ENCODE measurements around the gene MC2R. TPM values are rescaled to one million over a fixed set of nuclear protein-coding genes. Genes with fewer than 3 reads are reported as not detected.

Gene MC2R
- total RNA-seq, 1 experiment from 2014 or later: not detected

DNA sequence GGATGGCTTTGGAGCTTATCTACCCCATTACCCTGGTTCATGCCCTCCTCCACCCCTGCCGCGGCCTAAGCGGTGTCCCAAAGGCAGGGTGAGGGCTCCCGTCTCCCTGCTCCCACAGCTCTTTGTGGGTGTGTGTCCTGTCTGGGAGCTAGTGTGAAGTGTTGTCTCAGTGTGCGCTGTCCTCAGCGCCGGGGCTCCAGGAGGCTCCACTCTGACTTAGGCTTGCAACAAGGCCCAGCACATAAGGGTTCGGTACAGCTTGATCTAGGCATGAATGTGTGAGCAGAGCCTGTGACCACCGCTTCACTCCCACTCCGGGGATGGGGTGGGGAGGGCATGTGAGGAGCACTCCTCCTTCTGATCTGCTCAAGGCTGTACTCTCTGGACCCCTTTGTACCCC, 1.2 kb downstream of the MC2R start:
- TF ChIP-seq, protein P1, sequence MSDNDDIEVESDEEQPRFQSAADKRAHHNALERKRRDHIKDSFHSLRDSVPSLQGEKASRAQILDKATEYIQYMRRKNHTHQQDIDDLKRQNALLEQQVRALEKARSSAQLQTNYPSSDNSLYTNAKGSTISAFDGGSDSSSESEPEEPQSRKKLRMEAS (IDR thresholded peaks at IDR 0.05): no peak
- TF ChIP-seq SIN3A (IDR thresholded peaks at IDR 0.05; ENCODE audit: low read depth): no peak
- no peak for TF ChIP-seq ZFX (IDR thresholded peaks at IDR 0.05)
- TF ChIP-seq SRF (IDR thresholded peaks at IDR 0.05; ENCODE audit: low read depth): no peak
- no peak for TF ChIP-seq ZNF274 (IDR thresholded peaks at IDR 0.05; ENCODE audit: low read depth, low read length)
- ChIA-PET POLR2A (no interaction called here), RAD21 (ENCODE audit: low non-redundant PET in 1 of 2, low total read pairs in 2 of 2, uncharacterized antibody in 2 of 2, unreplicated experiment in 2 of 2) (no interaction called here), CTCF (no interaction called here)
- H3K9me2 ChIP-seq (ENCODE audit: insufficient read depth): no peaks in the 10 kb centered on the region
- H3K4me3 ChIP-seq (replicated peaks in 1 of 2; ENCODE audit: low read depth in 1 of 2, low read length in 2 of 2): no peak overlapping the region
- H3K4me1 ChIP-seq (ENCODE audit: control insufficient read depth in 1 of 2, insufficient read depth in 2 of 2, low read length in 2 of 2): no peaks in the 10 kb centered on the region
- DNase-seq (ENCODE audit: low read depth, low spot score) (no peak), ATAC-seq (no peak)
- H3K9ac ChIP-seq (ENCODE audit: low read length): no peak overlapping the region
- H3K9me3 ChIP-seq (ENCODE audit: control insufficient read depth in 1 of 2, insufficient read depth in 1 of 2, low read depth in 1 of 2, low read length in 2 of 2): no peaks in the 10 kb centered on the region
- no peak overlapping the region for H2AFZ ChIP-seq (ENCODE audit: low read depth, low read length, poor library complexity, severe bottlenecking)
- H4K20me1 ChIP-seq (ENCODE audit: insufficient read depth): no peaks in the 10 kb centered on the region
- H3K27me3 ChIP-seq (ENCODE audit: insufficient read depth, low read length): no peaks in the 10 kb centered on the region
- no peak overlapping the region for H3K27ac ChIP-seq (ENCODE audit: low read depth, low read length)
- no peaks in the 10 kb centered on the region for H3K36me3 ChIP-seq (ENCODE audit: control insufficient read depth in 1 of 2, insufficient read depth in 2 of 2, low read length in 2 of 2)
- H3K79me2 ChIP-seq (ENCODE audit: insufficient read depth, low read length): no peaks in the 10 kb centered on the region
- intact Hi-C loops (cut with micrococcal nuclease): no loop called here
- no TSS peak for BruUV-seq (replicated peaks)
- H3K4me2 ChIP-seq (ENCODE audit: low read length): no peak overlapping the region

DNA sequence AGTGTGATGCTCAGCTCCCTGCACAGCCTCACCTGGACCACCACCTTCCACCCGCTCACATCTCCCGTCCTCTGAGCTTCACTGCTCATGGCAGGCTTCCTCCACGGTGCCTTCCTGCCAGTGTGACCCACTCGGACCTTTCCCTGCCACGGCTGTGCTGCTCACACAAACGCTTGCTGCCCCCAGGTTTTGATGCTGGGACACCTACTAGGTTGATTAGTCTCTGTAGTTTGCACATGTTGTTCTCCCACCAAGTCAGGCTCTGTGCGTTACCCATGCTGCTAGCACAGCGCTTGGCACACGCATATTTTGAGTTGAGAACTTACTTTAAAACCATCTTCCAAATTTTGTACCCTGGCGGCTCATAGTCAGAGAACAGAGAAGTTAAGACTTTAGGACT, 2.1 kb downstream of the MC2R start:
- POLR2A ChIA-PET: no interaction called here
- TF ChIP-seq EGR1 (IDR thresholded peaks at IDR 0.05; ENCODE audit: low read depth): no peak
- TF ChIP-seq, protein P2, sequence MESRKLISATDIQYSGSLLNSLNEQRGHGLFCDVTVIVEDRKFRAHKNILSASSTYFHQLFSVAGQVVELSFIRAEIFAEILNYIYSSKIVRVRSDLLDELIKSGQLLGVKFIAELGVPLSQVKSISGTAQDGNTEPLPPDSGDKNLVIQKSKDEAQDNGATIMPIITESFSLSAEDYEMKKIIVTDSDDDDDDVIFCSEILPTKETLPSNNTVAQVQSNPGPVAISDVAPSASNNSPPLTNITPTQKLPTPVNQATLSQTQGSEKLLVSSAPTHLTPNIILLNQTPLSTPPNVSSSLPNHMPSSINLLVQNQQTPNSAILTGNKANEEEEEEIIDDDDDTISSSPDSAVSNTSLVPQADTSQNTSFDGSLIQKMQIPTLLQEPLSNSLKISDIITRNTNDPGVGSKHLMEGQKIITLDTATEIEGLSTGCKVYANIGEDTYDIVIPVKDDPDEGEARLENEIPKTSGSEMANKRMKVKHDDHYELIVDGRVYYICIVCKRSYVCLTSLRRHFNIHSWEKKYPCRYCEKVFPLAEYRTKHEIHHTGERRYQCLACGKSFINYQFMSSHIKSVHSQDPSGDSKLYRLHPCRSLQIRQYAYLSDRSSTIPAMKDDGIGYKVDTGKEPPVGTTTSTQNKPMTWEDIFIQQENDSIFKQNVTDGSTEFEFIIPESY (IDR thresholded peaks at IDR 0.05; ENCODE audit: extremely low read depth, insufficient replicate concordance, low read length): no peak
- H3K9me2 ChIP-seq (ENCODE audit: insufficient read depth): no peaks in the 10 kb centered on the region
- H2AFZ ChIP-seq (ENCODE audit: low read depth, low read length, poor library complexity, severe bottlenecking): no peak overlapping the region
- no peak overlapping the region for H3K4me3 ChIP-seq (replicated peaks in 1 of 2; ENCODE audit: low read depth in 1 of 2, low read length in 2 of 2)
- intact Hi-C loops (cut with micrococcal nuclease): no loop called here
- no peaks in the 10 kb centered on the region for H3K27me3 ChIP-seq (ENCODE audit: insufficient read depth, low read length)
- H3K27ac ChIP-seq (ENCODE audit: low read depth, low read length): no peak overlapping the region
- no peak overlapping the region for H3K4me2 ChIP-seq (ENCODE audit: low read length)
- ATAC-seq (no peak), DNase-seq (ENCODE audit: low read depth, low spot score) (no peak)
- CTCF ChIA-PET: no interaction called here
- no TSS peak for BruUV-seq (replicated peaks)
- H3K36me3 ChIP-seq (ENCODE audit: control insufficient read depth in 1 of 2, insufficient read depth in 2 of 2, low read length in 2 of 2): no peaks in the 10 kb centered on the region
- no peaks in the 10 kb centered on the region for H4K20me1 ChIP-seq (ENCODE audit: insufficient read depth)
- RAD21 ChIA-PET (ENCODE audit: low non-redundant PET in 1 of 2, low total read pairs in 2 of 2, uncharacterized antibody in 2 of 2, unreplicated experiment in 2 of 2): no interaction called here
- no peaks in the 10 kb centered on the region for H3K4me1 ChIP-seq (ENCODE audit: control insufficient read depth in 1 of 2, insufficient read depth in 2 of 2, low read length in 2 of 2)
- no peak overlapping the region for H3K9ac ChIP-seq (ENCODE audit: low read length)
- H3K9me3 ChIP-seq (ENCODE audit: control insufficient read depth in 1 of 2, insufficient read depth in 1 of 2, low read depth in 1 of 2, low read length in 2 of 2): no peaks in the 10 kb centered on the region
- H3K79me2 ChIP-seq (ENCODE audit: insufficient read depth, low read length): no peaks in the 10 kb centered on the region
